ENCODE measurements around the gene TBXT. TPM values are rescaled to one million over a fixed set of nuclear protein-coding genes. Genes with fewer than 3 reads are reported as not detected.

TBXT gene
- polyA plus RNA-seq, 1 donor from 2014 or later = not detected

DNA sequence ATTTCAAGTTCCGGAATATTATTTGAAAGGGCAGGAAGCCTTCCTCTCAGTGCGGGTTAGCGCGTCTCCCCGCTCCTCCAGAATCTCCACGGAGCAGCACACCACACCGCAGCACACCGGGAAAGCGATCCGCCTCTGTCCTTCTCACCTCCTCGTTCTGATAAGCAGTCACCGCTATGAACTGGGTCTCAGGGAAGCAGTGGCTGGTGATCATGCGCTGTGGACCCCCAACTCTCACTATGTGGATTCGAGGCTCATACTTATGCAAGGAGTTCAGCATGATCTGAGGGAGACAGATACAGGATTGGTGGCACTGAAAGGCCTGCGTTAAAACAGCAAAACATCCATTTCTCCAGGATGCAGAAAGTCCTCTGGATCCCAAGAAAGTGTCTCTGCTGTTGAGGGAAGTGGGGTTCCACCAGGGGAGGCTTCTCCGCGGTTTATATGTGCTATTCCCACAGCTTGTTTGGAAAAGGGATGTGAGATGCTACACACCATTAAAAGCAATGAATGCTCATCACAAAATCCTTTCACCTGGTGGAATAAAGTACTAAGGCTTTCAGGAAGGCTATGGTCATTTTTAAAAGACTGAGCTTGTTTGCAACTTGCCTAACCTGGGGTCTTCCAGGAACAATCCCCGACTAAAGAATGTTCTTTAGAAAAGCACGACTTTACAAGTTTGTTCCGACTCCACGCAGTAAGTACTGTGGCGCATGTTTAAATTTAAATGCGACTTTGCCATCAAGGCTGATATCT, 1.9 kb downstream of the TBXT start:
- Histone ChIP-seq H3K27ac (ENCODE audit: low read length) (no peak overlapping the region), H3K9me3 (ENCODE audit: low read length) (no peaks in the 10 kb centered on the region), H3K9me2 (ENCODE audit: insufficient read depth, low read length) (no peaks in the 10 kb centered on the region), H2AFZ (ENCODE audit: low read depth, low read length) (no peak overlapping the region), H3K27me3 (ENCODE audit: insufficient read depth, low read depth, low read length) (peaks cover 87% of the 10 kb centered on the region), H3K4me2 (ENCODE audit: low read length) (no peak overlapping the region), H3K79me2 (replicated peaks; ENCODE audit: insufficient read depth, low read length) (no peaks in the 10 kb centered on the region), H3K36me3 (ENCODE audit: insufficient read depth, low read length) (no peaks in the 10 kb centered on the region), H4K20me1 (ENCODE audit: insufficient read depth) (no peaks in the 10 kb centered on the region), H3K4me3 (ENCODE audit: low read length) (peak overlapping the region; percentile 72), H3F3A (ENCODE audit: insufficient read depth, low read length, poor library complexity, severe bottlenecking) (no peaks in the 10 kb centered on the region), H3K9ac (ENCODE audit: low read length) (no peak overlapping the region)
- TF ChIP-seq EZH2 (IDR thresholded peaks at IDR 0.05; ENCODE audit: borderline replicate concordance, insufficient read depth, low read length, poor library complexity, severe bottlenecking) (peak; percentile 48), POLR2AphosphoS5 (IDR thresholded peaks at IDR 0.05) (peak; percentile 25), EP300 (conservative IDR thresholded peaks at IDR 0.05; ENCODE audit: poor library complexity, severe bottlenecking) (no peak), TAF1 (IDR thresholded peaks at IDR 0.05; ENCODE audit: low read depth) (no peak)
- TF ChIP-seq, protein P1, sequence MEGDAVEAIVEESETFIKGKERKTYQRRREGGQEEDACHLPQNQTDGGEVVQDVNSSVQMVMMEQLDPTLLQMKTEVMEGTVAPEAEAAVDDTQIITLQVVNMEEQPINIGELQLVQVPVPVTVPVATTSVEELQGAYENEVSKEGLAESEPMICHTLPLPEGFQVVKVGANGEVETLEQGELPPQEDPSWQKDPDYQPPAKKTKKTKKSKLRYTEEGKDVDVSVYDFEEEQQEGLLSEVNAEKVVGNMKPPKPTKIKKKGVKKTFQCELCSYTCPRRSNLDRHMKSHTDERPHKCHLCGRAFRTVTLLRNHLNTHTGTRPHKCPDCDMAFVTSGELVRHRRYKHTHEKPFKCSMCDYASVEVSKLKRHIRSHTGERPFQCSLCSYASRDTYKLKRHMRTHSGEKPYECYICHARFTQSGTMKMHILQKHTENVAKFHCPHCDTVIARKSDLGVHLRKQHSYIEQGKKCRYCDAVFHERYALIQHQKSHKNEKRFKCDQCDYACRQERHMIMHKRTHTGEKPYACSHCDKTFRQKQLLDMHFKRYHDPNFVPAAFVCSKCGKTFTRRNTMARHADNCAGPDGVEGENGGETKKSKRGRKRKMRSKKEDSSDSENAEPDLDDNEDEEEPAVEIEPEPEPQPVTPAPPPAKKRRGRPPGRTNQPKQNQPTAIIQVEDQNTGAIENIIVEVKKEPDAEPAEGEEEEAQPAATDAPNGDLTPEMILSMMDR (IDR thresholded peaks at IDR 0.05; ENCODE audit: poor library complexity, severe bottlenecking) = no peak

DNA sequence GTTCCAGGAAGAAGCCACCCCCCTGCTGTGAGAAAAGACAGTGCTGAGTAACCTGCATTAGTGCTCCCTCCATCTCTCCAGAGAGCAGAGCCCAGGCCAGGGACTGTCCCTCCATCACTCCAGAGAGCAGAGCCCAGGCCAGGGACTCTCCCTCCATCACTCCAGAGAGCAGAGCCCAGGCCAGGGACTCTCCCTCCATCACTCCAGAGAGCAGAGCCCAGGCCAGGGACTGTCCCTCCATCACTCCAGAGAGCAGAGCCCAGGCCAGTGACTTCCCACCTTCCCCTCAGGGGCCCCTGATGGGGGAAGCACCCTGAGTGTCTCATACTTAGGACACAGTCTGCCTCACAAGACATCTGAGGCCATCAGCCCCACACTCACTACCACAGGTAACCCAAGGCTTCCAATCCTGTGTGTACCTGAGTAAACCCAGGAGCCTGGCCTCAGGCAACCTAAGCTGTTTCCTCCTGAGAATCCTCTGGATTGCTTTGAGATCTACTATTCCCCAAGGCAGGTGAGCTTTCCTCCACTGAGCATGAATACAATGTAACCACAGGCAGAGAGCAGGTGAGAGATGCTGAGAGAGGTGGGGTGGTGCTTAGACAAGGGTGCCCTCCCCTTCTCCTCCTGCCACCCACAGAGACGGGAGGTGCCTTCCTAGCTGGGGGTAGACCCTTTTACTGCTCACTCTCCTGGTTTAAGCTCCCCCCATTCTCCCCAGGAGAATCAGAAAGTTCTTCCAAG, 4.9 kb downstream of the TBXT start:
- Histone ChIP-seq H3K27me3 (ENCODE audit: insufficient read depth, low read depth, low read length) (peaks cover 58% of the 10 kb centered on the region), H3K9me3 (ENCODE audit: low read length) (no peaks in the 10 kb centered on the region)

More for the DNA sequence above, 4.9 kb downstream of the TBXT start:
- Histone ChIP-seq H3F3A (ENCODE audit: insufficient read depth, low read length, poor library complexity, severe bottlenecking) (no peaks in the 10 kb centered on the region), H2AFZ (ENCODE audit: low read depth, low read length) (no peak overlapping the region), H3K27ac (ENCODE audit: low read length) (no peak overlapping the region), H3K79me2 (replicated peaks; ENCODE audit: insufficient read depth, low read length) (no peaks in the 10 kb centered on the region), H3K4me2 (ENCODE audit: low read length) (no peak overlapping the region), H3K9ac (ENCODE audit: low read length) (no peak overlapping the region), H3K4me3 (ENCODE audit: low read length) (no peak overlapping the region), H3K36me3 (ENCODE audit: insufficient read depth, low read length) (no peaks in the 10 kb centered on the region), H3K9me2 (ENCODE audit: insufficient read depth, low read length) (no peaks in the 10 kb centered on the region), H4K20me1 (ENCODE audit: insufficient read depth) (no peaks in the 10 kb centered on the region)
- TF ChIP-seq EZH2 (IDR thresholded peaks at IDR 0.05; ENCODE audit: borderline replicate concordance, insufficient read depth, low read length, poor library complexity, severe bottlenecking) = no peak
- no peak for TF ChIP-seq MXI1 (conservative IDR thresholded peaks at IDR 0.05; ENCODE audit: poor library complexity, severe bottlenecking)
- TF ChIP-seq EP300 (conservative IDR thresholded peaks at IDR 0.05; ENCODE audit: poor library complexity, severe bottlenecking) = no peak
- no peak for TF ChIP-seq RAD21 (conservative IDR thresholded peaks at IDR 0.05)
- TF ChIP-seq SMC3 (conservative IDR thresholded peaks at IDR 0.05; ENCODE audit: poor library complexity) = no peak
- TF ChIP-seq POLR2AphosphoS5 (IDR thresholded peaks at IDR 0.05) = no peak
- TF ChIP-seq, protein P2, sequence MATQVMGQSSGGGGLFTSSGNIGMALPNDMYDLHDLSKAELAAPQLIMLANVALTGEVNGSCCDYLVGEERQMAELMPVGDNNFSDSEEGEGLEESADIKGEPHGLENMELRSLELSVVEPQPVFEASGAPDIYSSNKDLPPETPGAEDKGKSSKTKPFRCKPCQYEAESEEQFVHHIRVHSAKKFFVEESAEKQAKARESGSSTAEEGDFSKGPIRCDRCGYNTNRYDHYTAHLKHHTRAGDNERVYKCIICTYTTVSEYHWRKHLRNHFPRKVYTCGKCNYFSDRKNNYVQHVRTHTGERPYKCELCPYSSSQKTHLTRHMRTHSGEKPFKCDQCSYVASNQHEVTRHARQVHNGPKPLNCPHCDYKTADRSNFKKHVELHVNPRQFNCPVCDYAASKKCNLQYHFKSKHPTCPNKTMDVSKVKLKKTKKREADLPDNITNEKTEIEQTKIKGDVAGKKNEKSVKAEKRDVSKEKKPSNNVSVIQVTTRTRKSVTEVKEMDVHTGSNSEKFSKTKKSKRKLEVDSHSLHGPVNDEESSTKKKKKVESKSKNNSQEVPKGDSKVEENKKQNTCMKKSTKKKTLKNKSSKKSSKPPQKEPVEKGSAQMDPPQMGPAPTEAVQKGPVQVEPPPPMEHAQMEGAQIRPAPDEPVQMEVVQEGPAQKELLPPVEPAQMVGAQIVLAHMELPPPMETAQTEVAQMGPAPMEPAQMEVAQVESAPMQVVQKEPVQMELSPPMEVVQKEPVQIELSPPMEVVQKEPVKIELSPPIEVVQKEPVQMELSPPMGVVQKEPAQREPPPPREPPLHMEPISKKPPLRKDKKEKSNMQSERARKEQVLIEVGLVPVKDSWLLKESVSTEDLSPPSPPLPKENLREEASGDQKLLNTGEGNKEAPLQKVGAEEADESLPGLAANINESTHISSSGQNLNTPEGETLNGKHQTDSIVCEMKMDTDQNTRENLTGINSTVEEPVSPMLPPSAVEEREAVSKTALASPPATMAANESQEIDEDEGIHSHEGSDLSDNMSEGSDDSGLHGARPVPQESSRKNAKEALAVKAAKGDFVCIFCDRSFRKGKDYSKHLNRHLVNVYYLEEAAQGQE (IDR thresholded peaks at IDR 0.05; ENCODE audit: borderline replicate concordance) = no peak
- TF ChIP-seq, protein P1 (IDR thresholded peaks at IDR 0.05; ENCODE audit: poor library complexity, severe bottlenecking) = no peak
- TF ChIP-seq TAF1 (IDR thresholded peaks at IDR 0.05; ENCODE audit: low read depth) = no peak

Measured in neural cell (in vitro differentiated cells).